DOHH2 (cell line): Measurements from ENCODE around the gene MRPL48.
A peak's percentile ranks its signal among the peaks of the same experiment; 100 is the strongest.

Experiments used
- H3F3A ChIP-seq: fragments of 200-600 bp; sonication (generic), shearing (Covaris generic); 2 replicates; pipeline ENCODE4 v1.6.0; 2016; ENCODE audit warnings: antibody characterized with exemption, mild to moderate bottlenecking; ENCODE audit not compliant: control insufficient read depth, insufficient read depth
- H3K27ac ChIP-seq: fragments of 200-600 bp; sonication (generic); 2 replicates; pipeline ENCODE4 v1.5.1; 2014; ENCODE audit warnings: low read depth, mild to moderate bottlenecking, low read length, moderate library complexity
- H3K27me3 ChIP-seq: fragments of 200-600 bp; sonication (generic); 2 replicates; pipeline ENCODE4 v1.6.1; 2014; ENCODE audit warnings: mild to moderate bottlenecking, low read length, mixed read lengths; ENCODE audit not compliant: control insufficient read depth
- H3K36me3 ChIP-seq: fragments of 200-600 bp; sonication (generic); 2 replicates; pipeline ENCODE4 v1.6.1; 2014; ENCODE audit warnings: mild to moderate bottlenecking, low read length, moderate library complexity, mixed read lengths; ENCODE audit not compliant: control insufficient read depth
- H3K4me1 ChIP-seq: fragments of 200-600 bp; sonication (generic); 2 replicates; pipeline ENCODE4 v1.6.1; 2014; ENCODE audit warnings: mild to moderate bottlenecking, low read length, mixed read lengths; ENCODE audit not compliant: control insufficient read depth
- H3K4me2 ChIP-seq: fragments of 200-600 bp; sonication (generic); 2 replicates; pipeline ENCODE4 v1.6.0; 2014; ENCODE audit warnings: mild to moderate bottlenecking, low read length, moderate library complexity
- H3K4me3 ChIP-seq: fragments of 200-600 bp; sonication (generic); 2 replicates; pipeline ENCODE4 v1.5.1; 2014; ENCODE audit warnings: mild to moderate bottlenecking, low read length, mixed read lengths
- H3K79me2 ChIP-seq: fragments of 200-600 bp; sonication (generic); 2 replicates; pipeline ENCODE4 v1.6.1; 2014; ENCODE audit warnings: mild to moderate bottlenecking, low read length, mixed read lengths; ENCODE audit not compliant: control insufficient read depth
- H3K9me2 ChIP-seq: fragments of 200-600 bp; sonication (generic); replicated peaks from 2 replicates; pipeline ENCODE4 v1.6.1; 2014; ENCODE audit warnings: mild to moderate bottlenecking, low read length, mixed read lengths; ENCODE audit not compliant: control insufficient read depth
- H3K9me3 ChIP-seq: fragments of 200-600 bp; sonication (generic); 2 replicates; pipeline ENCODE4 v1.6.1; 2014; ENCODE audit warnings: antibody characterized with exemption, low read length, mixed read lengths; ENCODE audit not compliant: control insufficient read depth, insufficient read depth
- H4K20me1 ChIP-seq: fragments of 200-600 bp; sonication (generic); 2 replicates; pipeline ENCODE4 v1.6.0; 2014; ENCODE audit warnings: low read depth, mild to moderate bottlenecking, antibody characterized with exemption, low read length, moderate library complexity; ENCODE audit not compliant: control insufficient read depth, insufficient read depth
- EZH2phosphoT487 ChIP-seq: fragments of 200-600 bp; sonication (generic); IDR thresholded peaks from 2 replicates; pipeline ENCODE4 v1.6.1; 2017; ENCODE audit warnings: borderline replicate concordance, mild to moderate bottlenecking, antibody characterized with exemption, low read length, moderate library complexity, mixed read lengths
- TF ChIP-seq, protein P1 (sequence below): fragments of 200-600 bp; sonication (generic); IDR thresholded peaks from one replicate; pipeline ENCODE4 v1.5.1; 2014; ENCODE audit warnings: antibody characterized with exemption, mild to moderate bottlenecking, low read depth, low read length; ENCODE audit not compliant: poor library complexity, severe bottlenecking

MRPL48 gene

DNA sequence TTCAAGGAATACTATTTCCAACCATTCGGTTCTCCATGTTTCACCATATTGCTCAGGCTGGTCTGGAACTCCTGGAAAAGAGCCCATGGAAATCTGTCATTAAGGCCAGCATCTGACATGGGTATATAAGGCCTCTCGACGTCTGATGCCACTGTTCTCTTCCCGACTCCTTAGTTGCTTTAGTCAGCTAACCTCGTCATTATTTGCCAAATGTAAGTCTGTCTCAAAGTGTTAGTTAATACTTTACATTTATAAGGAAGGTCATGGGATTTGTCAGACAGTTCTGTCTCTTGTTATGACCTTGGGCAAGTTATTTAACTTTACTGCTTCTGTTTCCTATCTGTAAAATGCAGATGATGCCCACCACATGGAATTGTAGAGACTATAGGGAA, 1.6 kb downstream of the MRPL48 start:
- H3K9me2 ChIP-seq, result no peaks in the 10 kb centered on the region
- H4K20me1 ChIP-seq, result no peaks in the 10 kb centered on the region
- H3K27me3 ChIP-seq, result no peaks in the 10 kb centered on the region
- H3K9me3 ChIP-seq, result no peaks in the 10 kb centered on the region
- H3K4me1 ChIP-seq, result peaks cover 34% of the 10 kb centered on the region
- peaks cover 13% of the 10 kb centered on the region for H3F3A ChIP-seq
- peak overlapping the region; percentile 83 for H3K4me3 ChIP-seq
- peaks cover 29% of the 10 kb centered on the region for H3K36me3 ChIP-seq
- H3K27ac ChIP-seq, result no peak overlapping the region
- H3K79me2 ChIP-seq, result peaks cover 71% of the 10 kb centered on the region
- TF ChIP-seq, protein P1, sequence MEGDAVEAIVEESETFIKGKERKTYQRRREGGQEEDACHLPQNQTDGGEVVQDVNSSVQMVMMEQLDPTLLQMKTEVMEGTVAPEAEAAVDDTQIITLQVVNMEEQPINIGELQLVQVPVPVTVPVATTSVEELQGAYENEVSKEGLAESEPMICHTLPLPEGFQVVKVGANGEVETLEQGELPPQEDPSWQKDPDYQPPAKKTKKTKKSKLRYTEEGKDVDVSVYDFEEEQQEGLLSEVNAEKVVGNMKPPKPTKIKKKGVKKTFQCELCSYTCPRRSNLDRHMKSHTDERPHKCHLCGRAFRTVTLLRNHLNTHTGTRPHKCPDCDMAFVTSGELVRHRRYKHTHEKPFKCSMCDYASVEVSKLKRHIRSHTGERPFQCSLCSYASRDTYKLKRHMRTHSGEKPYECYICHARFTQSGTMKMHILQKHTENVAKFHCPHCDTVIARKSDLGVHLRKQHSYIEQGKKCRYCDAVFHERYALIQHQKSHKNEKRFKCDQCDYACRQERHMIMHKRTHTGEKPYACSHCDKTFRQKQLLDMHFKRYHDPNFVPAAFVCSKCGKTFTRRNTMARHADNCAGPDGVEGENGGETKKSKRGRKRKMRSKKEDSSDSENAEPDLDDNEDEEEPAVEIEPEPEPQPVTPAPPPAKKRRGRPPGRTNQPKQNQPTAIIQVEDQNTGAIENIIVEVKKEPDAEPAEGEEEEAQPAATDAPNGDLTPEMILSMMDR, result no peak
- TF ChIP-seq EZH2phosphoT487, result no peak
- peak overlapping the region; percentile 82 for H3K4me2 ChIP-seq

DNA sequence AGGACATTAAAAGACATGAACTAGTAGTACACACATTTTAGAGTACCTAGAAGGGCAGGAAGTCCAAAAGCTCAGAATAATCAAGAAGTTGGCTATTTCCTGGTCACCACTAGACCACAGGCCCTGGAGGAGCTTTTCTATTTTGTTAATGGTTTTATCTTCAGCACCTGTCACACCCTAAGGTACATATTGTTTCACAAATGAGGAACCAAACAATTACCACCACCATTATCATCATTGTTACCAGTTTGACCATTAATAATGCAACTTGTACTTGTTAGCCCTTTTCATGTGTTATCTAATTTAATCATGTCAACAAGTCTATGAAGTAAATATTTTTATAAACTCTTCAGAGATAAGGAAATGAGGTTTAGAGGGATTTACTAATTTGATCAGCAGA, 4.9 kb downstream of the MRPL48 start:
- Histone ChIP-seq H3K4me2 (no peak overlapping the region), H3K9me3 (no peaks in the 10 kb centered on the region), H3K27ac (no peak overlapping the region), H3F3A (0 out of 2 replicates have a peak, but pooled peaks cover 2% of the 10 kb centered on the region), H3K36me3 (peaks cover 42% of the 10 kb centered on the region), H3K4me1 (peaks cover 23% of the 10 kb centered on the region), H3K4me3 (no peak overlapping the region), H3K79me2 (peaks cover 86% of the 10 kb centered on the region), H3K27me3 (no peaks in the 10 kb centered on the region), H3K9me2 (no peaks in the 10 kb centered on the region), H4K20me1 (no peaks in the 10 kb centered on the region)
- TF ChIP-seq, protein P1, result no peak
- no peak for TF ChIP-seq EZH2phosphoT487

DNA sequence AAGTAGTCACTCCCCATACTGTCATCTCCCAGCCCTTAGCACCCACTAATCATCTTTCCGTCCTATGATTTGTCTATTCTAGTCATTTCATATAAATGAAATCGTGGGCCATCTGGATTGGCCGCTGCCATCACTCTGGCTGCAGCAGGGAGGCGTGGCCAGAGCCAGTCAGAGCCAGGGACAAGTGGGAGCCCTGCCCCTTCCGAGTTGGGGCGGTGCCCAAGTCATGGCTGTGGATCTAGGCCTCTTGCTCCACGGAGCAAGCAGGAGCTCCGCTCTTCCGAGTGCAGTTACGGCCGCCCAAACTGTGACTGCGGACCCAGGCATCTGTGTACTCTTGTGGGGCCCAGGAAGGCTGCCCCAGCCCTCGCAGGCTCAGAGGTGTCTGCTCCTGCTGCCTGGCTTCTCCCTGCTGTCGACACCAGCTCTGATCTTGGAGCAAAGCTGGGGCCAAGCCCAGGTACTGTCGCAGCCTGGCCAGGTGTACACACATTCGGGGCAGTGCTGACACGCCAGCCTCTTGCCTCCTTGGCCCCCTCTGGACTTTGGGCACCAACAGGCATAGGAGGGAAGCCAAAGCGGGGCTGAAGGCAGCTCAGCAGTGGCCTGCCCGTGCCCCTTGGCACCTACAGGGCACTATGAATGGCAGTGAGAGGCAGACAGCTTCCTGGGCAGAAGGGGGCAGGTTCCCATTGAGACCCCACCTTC, 8.4 kb downstream of the MRPL48 start:
- Histone ChIP-seq H3K4me1 (peaks cover 12% of the 10 kb centered on the region), H4K20me1 (no peaks in the 10 kb centered on the region), H3K36me3 (peaks cover 33% of the 10 kb centered on the region), H3K27me3 (no peaks in the 10 kb centered on the region), H3K9me2 (no peaks in the 10 kb centered on the region), H3F3A (no peaks in the 10 kb centered on the region), H3K9me3 (no peaks in the 10 kb centered on the region), H3K27ac (no peak overlapping the region), H3K79me2 (peaks cover 76% of the 10 kb centered on the region), H3K4me2 (no peak overlapping the region), H3K4me3 (no peak overlapping the region)
- no peak for TF ChIP-seq EZH2phosphoT487
- TF ChIP-seq, protein P1, result no peak
